Large intestine (tissue), 3 donors: ENCODE data around the gene ABCB10. TPM values are rescaled to one million over a fixed set of nuclear protein-coding genes. Genes with fewer than 3 reads are reported as not detected.
"Not testable (repeated sequence)": the region's sequence is repeated elsewhere in the genome, so short reads cannot be mapped to it uniquely, and the experiment has no call there.

Source experiments
- DNase-seq, 2 donors: peaks; one replicate each; pipeline versions ENCODE4 v3.0.0 to v3.0.0-alpha.2; 2013
- H3K27ac ChIP-seq: one replicate; pipeline ENCODE4 v1.5.1; 2013; ENCODE audit warnings: low read length
- H3K27me3 ChIP-seq: 2 replicates; pipeline ENCODE4 v1.6.1; 2013; ENCODE audit warnings: low read length; ENCODE audit not compliant: control insufficient read depth, insufficient read depth
- H3K36me3 ChIP-seq: 2 replicates; pipeline ENCODE4 v1.6.1; 2013; ENCODE audit warnings: low read length; ENCODE audit not compliant: control insufficient read depth, insufficient read depth
- H3K4me1 ChIP-seq: one replicate; pipeline ENCODE4 v1.6.1; 2013; ENCODE audit warnings: low read length; ENCODE audit not compliant: control insufficient read depth, insufficient read depth
- H3K4me3 ChIP-seq: one replicate; pipeline ENCODE4 v1.5.1; 2013; ENCODE audit warnings: low read length
- H3K9me3 ChIP-seq: one replicate; pipeline ENCODE4 v1.6.1; 2013; ENCODE audit warnings: mild to moderate bottlenecking, low read depth, low read length, moderate library complexity; ENCODE audit not compliant: control insufficient read depth
- WGBS: methylation state at CpG from one replicate; pipeline ENCODE4 v1.1.5; 2013; ENCODE audit warnings: low lambda C conversion rate; ENCODE audit not compliant: insufficient coverage; 5-methylcytosine and 5-hydroxymethylcytosine counted together
- polyA plus RNA-seq: library from polyadenylated mRNA; unstranded; fragments of 120-200 nt; gene quantifications from one replicate; pipeline ENCODE4 v1.2.1, GENCODE V29; 2013

The ABCB10 gene
- polyA plus RNA-seq, 1 donor, result 33.3 TPM

- no CpG with 5 or more reads among the region's 7 CpGs for WGBS
- no peaks in the 10 kb centered on the region for H3K27me3 ChIP-seq
- peaks cover 63% of the 10 kb centered on the region for H3K36me3 ChIP-seq
These were observed 78.0 kb downstream of the ABCB10 start for GRCh38 chr1:229480495-229480894.

GRCh38 chr1:229479660-229480399 is 78.7 kb downstream of the ABCB10 start:
- peaks cover 62% of the 10 kb centered on the region for H3K36me3 ChIP-seq

More at GRCh38 chr1:229480495-229480894, 78.0 kb downstream of the ABCB10 start:
- no peak for DNase-seq
- Histone ChIP-seq H3K4me1 (no peaks in the 10 kb centered on the region), H3K27ac (no peak overlapping the region), H3K9me3 (no peaks in the 10 kb centered on the region), H3K4me3 (no peak overlapping the region)

GRCh38 chr1:229478852-229479251 is 79.7 kb downstream of the ABCB10 start:
- Histone ChIP-seq H3K4me1 (no peaks in the 10 kb centered on the region), H3K27ac (no peak overlapping the region), H3K36me3 (peaks cover 67% of the 10 kb centered on the region), H3K9me3 (no peaks in the 10 kb centered on the region), H3K27me3 (no peaks in the 10 kb centered on the region), H3K4me3 (no peak overlapping the region)
- no CpG with 5 or more reads among the region's 1 CpG for WGBS
- DNase-seq, result no peak

More at GRCh38 chr1:229479660-229480399, 78.7 kb downstream of the ABCB10 start:
- no peaks in the 10 kb centered on the region for H3K27me3 ChIP-seq
- H3K27ac ChIP-seq, result no peak overlapping the region
- WGBS, result 83% methylated on average over 5 of the region's 10 CpGs
- no peaks in the 10 kb centered on the region for H3K9me3 ChIP-seq
- H3K4me3 ChIP-seq, result no peak overlapping the region
- H3K4me1 ChIP-seq, result no peaks in the 10 kb centered on the region
- no peak for DNase-seq

GRCh38 chr1:229475859-229476258 is 82.6 kb downstream of the ABCB10 start:
- 100% methylated on average over 1 of the region's 13 CpGs for WGBS
- not testable (repeated sequence) for H3K4me1 ChIP-seq, H3K9me3 ChIP-seq, DNase-seq, H3K27me3 ChIP-seq, H3K27ac ChIP-seq, H3K4me3 ChIP-seq
- H3K36me3 ChIP-seq, result peaks cover 63% of the 10 kb centered on the region

- H3K27me3 ChIP-seq, result no peaks in the 10 kb centered on the region
- no peaks in the 10 kb centered on the region for H3K4me1 ChIP-seq
- H3K36me3 ChIP-seq, result peaks cover 66% of the 10 kb centered on the region
- no peak for DNase-seq
- H3K4me3 ChIP-seq, result no peak overlapping the region
- no peak overlapping the region for H3K27ac ChIP-seq
- 100% methylated on average over 1 of the region's 2 CpGs for WGBS
- no peaks in the 10 kb centered on the region for H3K9me3 ChIP-seq
These were observed 84.0 kb downstream of the ABCB10 start for GRCh38 chr1:229474509-229474908.

- Histone ChIP-seq H3K27ac (no peak overlapping the region), H3K36me3 (peaks cover 66% of the 10 kb centered on the region), H3K4me3 (no peak overlapping the region), H3K27me3 (no peaks in the 10 kb centered on the region), H3K9me3 (no peaks in the 10 kb centered on the region), H3K4me1 (no peaks in the 10 kb centered on the region)
- no peak for DNase-seq
- WGBS, result no CpG with 5 or more reads among the region's 3 CpGs
These were observed 87.3 kb downstream of the ABCB10 start for GRCh38 chr1:229471175-229471574.

GRCh38 chr1:229470406-229471043 is 88.0 kb downstream of the ABCB10 start:
- Histone ChIP-seq H3K36me3 (peaks cover 70% of the 10 kb centered on the region), H3K9me3 (no peaks in the 10 kb centered on the region), H3K4me3 (no peak overlapping the region), H3K27ac (no peak overlapping the region), H3K4me1 (no peaks in the 10 kb centered on the region), H3K27me3 (no peaks in the 10 kb centered on the region)
- DNase-seq, result no peak
- no CpG with 5 or more reads among the region's 8 CpGs for WGBS

GRCh38 chr1:229466887-229467286 is 91.6 kb downstream of the ABCB10 start:
- no peak for DNase-seq
- H3K36me3 ChIP-seq, result peaks cover 76% of the 10 kb centered on the region
- no peak overlapping the region for H3K4me3 ChIP-seq
- no peaks in the 10 kb centered on the region for H3K9me3 ChIP-seq
- H3K4me1 ChIP-seq, result no peaks in the 10 kb centered on the region
- WGBS, result no CpG with 5 or more reads among the region's 1 CpG
- H3K27ac ChIP-seq, result no peak overlapping the region
- H3K27me3 ChIP-seq, result no peaks in the 10 kb centered on the region

Other genes with a start within 250 kb of the ABCB10 start
- gene CCSAP, start 215.7 kb downstream of the ABCB10 start, polyA plus RNA-seq, result 5.6 TPM
- gene ACTA1, start 124.6 kb downstream of the ABCB10 start, polyA plus RNA-seq, result 13.2 TPM
- 29.7 TPM for gene NUP133, start 50.4 kb downstream of the ABCB10 start, polyA plus RNA-seq
- 17.5 TPM for gene TAF5L, start 67.4 kb upstream of the ABCB10 start, polyA plus RNA-seq
- gene URB2, start 67.5 kb upstream of the ABCB10 start, polyA plus RNA-seq, result 6.7 TPM